Retinal pigment epithelial cell (primary cell): Measurements from ENCODE around the gene GLS.
A peak's percentile ranks its signal among the peaks of the same experiment; 100 is the strongest.

Experiments
- DNase-seq: peaks from one replicate; pipeline ENCODE4 v3.0.0-alpha.2; 2010; ENCODE audit warnings: low read depth
- H3K4me3 ChIP-seq: 2 replicates; pipeline ENCODE4 v1.5.1; 2011; ENCODE audit warnings: mild to moderate bottlenecking, low read length, control low read depth, moderate library complexity
- TF ChIP-seq, protein P1 (sequence below): conservative IDR thresholded peaks from 2 replicates; pipeline ENCODE4 v1.5.1; 2011; ENCODE audit warnings: low read depth, low read length, control low read depth, inconsistent platforms

GLS gene

DNA sequence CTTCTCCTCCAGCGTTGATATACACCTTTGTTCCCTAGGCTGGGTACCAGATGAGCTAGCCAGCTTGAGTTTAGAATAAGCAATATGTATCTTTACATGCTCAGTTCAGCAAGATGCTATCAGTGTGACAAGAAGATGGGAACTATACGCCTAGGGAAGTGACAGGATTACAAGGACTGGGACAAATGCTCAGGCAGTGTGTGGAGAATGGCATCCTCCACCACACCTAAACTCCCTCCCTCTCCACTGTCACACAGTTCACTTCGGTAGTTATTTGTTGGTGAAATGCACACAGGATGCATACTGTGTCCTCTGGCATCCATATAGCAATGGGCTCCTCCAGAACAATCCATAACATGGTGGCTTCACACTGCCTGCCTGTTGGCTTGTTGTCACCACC is 125.7 kb downstream of the GLS start:
- no peak for DNase-seq
- no peak overlapping the region for H3K4me3 ChIP-seq
- TF ChIP-seq, protein P1, sequence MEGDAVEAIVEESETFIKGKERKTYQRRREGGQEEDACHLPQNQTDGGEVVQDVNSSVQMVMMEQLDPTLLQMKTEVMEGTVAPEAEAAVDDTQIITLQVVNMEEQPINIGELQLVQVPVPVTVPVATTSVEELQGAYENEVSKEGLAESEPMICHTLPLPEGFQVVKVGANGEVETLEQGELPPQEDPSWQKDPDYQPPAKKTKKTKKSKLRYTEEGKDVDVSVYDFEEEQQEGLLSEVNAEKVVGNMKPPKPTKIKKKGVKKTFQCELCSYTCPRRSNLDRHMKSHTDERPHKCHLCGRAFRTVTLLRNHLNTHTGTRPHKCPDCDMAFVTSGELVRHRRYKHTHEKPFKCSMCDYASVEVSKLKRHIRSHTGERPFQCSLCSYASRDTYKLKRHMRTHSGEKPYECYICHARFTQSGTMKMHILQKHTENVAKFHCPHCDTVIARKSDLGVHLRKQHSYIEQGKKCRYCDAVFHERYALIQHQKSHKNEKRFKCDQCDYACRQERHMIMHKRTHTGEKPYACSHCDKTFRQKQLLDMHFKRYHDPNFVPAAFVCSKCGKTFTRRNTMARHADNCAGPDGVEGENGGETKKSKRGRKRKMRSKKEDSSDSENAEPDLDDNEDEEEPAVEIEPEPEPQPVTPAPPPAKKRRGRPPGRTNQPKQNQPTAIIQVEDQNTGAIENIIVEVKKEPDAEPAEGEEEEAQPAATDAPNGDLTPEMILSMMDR, result no peak

DNA sequence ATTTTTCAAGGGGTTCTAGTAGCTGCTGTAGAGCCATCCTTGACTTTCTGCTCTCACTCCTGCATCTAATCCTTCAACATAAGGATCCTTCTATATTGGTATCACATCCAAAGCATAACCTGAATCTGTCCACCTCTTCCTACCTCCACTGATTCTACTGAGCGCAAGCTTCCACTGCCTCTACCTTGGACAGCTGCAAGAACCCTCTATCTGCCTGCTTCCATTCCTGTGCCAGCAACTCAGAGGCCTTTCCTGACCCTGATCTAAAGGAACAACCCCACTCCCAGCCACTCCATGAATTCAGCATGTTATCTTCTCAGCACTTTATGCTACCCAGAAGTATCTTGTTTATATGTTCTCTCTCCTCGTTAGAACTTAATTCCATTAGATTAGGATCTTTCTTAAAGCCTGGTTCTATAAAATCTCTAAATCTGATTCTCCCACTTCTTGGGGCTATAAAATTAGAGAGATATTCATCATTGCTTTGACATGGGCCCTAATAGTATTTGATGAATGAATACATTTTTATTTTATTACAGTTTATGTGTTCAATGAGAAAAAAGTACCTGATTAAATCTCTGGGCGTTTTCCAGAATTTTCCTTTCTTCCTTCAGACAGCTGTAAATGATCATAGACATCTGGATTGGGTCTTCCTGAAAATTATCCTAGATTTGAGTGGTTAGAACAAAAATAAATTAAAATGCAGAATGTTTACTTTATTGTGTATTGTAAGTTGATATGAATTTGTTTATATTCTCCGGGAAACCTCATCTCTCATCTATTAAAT is 126.6 kb downstream of the GLS start:
- no peak overlapping the region for H3K4me3 ChIP-seq
- TF ChIP-seq, protein P1, result no peak
- DNase-seq, result no peak

DNA sequence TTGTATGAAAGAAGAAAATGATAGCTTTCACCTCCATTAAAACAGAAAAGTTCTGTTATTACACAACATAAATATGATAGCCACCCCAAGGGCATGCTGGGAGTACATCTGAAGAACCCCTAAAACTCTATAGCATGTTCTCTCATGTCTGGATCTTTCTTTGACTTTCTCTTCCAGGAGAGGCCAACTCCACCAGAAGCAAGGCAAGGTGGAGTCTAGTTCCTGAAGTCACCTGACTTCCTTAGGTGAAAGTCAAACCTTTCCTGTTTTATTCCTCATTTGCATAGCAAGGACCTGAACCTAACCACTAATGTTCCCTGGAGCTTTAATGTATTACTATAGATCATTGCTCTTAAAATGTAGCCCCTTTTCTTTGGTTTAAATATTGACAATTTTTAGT is 127.7 kb downstream of the GLS start:
- TF ChIP-seq, protein P1, result no peak
- H3K4me3 ChIP-seq, result no peak overlapping the region
- no peak for DNase-seq

DNA sequence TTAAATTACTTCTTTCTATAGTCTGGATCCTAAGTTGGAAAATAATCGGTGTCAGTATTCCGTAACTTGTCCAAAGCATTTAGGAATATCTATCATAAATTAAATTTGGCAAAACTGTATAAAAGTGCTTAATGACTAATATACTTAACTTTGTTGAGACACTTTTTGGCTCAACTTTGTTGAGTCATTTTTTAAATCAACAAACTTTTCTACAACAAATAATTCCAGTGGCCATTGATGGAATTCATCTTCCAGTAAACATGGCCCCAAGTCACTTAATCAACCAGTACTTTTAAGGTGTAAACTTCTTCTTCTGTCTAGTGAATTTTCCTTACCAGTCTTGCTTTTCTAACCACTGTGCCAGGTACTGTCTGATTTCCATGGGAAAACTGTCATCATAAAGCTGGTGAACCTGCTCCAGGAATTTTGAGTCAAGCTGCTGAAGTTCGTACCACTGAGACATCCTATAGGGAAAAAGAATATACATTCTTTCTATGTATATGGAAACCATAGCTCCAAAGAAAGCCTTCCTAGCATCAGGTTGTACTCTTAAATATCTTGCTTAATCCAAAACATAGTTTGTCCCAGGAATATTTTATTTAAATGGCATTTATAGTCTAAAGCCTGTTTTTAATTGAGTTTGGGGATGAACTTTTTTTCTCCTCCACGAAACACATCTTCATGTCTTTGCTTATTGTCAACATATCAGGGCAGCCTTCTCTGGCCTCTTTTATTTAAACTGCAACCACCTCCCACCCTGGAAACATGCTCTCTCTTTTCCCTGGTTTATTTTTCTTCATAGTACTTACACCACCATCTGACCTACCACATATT is 129.1 kb downstream of the GLS start:
- TF ChIP-seq, protein P1, result no peak

DNA sequence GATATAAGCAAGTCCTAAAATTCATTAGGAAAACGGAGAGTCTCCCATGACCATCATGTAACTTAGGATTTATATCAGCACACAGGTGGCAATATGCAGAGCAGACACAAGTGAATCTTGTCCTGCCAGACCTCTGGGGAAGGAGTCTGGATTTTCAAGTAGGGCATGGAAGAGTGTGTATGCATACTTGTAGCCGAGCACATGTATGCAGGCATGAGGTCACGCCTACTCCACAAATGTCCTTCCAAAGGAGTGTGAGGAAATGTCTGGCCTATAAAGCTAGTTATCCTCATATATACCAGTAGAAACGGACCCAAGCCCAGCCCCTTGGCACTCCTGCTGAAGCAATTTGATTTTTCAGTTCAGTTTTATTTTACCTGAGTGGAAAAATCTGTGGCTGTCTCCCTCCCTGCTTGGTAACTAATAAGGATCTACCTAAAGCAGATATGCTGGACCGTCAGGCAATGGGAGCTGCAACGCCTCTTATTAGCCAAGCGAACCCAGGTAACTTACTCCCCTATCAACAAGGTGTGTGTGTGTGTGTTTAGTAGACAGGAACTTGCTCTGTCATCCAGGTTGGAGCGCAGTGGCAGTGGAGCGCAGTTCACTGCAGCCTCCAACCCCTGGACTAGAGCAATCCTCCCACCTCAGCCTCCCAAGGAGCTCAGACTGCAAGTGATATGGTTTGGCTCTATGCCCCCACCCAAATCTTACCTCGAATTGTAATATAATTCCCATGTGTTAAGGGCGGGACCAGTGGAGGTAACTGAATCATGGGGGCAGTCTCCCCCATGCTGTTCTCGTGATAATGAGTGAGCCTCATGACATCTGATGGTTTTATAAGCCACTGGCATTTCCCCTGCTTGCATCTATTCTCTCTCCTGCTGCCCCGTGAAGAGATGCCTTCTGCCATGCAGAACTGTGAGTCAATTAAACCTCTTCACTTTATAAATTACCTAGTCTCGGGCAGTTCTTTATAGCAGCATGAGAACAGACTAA is 130.6 kb downstream of the GLS start:
- H3K4me3 ChIP-seq, result no peak overlapping the region
- no peak for DNase-seq
- TF ChIP-seq, protein P1, result no peak

More for the DNA sequence above, 129.1 kb downstream of the GLS start:
- DNase-seq, result no peak
- H3K4me3 ChIP-seq, result no peak overlapping the region

DNA sequence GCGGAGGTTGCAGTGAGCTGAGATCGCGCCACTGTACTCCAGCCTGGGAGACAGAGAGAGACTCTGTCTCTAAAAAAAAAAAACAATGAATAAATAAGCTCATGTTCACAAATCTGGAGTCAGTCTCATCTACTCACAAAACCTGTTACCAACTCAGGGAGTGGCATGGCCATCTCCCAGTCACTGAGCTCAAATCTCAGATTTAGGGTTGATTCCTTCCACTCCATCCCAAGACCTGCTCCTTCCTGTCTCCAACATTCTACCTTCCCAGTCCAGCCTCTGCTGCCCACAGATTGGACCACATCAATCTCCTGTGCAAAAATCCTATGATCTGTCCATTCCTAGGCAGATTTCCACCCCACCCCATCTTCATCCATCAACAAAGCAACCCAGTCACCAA is 131.7 kb downstream of the GLS start:
- TF ChIP-seq, protein P1, result no peak
- peak overlapping the region; percentile 77 for H3K4me3 ChIP-seq
- DNase-seq, result no peak
